KG1 (cell line): ENCODE data around the gene OR9A2.
A peak's percentile ranks its signal among the peaks of the same experiment; 100 is the strongest.
"Not testable (repeated sequence)": the region's sequence is repeated elsewhere in the genome, so short reads cannot be mapped to it uniquely, and the experiment has no call there.

Experiments used
- DNase-seq: peaks from one replicate; lab custom pipeline; 2025; lab: John Stamatoyannopoulos, UW

Gene OR9A2

DNA sequence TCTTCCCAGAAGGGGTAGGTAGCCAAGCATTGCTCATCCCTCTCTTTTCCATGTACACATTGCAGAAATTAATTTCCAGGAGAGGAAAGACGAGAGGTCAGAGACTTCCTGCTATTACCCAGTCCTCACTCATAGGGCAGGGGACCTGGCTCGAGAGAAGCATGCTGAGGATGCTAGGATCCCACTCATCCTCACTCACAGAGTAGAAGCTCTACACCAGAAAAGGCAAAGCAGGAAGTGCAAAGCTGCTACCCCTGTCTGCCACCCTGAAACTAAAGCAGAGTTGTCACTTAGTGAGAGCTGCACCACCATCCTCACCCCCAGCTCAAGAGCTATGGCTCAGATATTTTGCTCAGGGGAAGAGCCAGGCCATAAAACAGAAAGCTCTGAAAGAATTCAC is 9.9 kb downstream of the OR9A2 start:
- DNase-seq: no peak

DNA sequence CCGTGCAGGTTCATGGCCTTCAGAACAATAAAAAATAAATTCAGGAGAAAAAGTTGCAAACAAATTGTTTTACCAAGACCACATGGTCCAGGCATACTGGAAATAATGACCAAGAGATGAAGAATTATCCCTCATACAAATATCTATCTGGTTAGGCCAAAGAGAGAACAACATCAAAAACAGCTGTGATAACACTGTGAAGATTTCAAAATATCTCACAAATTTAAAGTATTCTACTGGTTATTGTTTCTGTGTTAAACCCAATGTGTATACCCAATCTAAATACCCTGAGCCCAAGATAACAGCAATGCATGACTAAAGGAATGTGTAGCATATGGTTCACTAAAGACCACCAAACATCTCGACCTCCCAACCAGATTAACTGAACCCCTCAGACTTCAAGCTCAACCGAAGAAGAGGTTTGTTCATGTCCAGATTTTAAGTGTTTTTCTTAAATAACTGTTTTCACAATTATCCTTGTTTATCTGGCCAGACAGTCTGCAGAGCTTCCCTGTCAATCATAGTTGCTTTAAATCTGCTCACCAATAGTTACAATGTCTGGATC is 10.9 kb downstream of the OR9A2 start:
- no peak for DNase-seq

DNA sequence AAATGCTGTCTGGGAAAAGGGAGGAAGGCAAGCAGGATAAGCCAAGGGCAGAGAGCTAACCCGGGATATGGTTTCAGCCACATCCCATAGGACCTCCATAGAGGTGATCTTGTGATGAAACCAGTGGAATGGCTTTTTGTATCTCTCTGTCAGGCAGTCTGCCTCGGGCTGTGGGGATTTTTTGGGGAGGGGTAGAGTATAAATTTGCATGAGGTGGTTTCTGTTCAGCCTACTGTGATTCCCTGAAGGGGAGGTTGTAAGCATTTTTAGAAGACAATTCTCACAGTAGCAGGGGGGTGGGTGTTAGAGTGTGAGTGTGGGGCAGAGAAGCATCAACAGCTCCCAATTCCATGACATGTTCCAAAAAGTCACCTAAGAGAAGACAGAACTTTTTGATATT is 11.8 kb downstream of the OR9A2 start:
- no peak for DNase-seq

DNA sequence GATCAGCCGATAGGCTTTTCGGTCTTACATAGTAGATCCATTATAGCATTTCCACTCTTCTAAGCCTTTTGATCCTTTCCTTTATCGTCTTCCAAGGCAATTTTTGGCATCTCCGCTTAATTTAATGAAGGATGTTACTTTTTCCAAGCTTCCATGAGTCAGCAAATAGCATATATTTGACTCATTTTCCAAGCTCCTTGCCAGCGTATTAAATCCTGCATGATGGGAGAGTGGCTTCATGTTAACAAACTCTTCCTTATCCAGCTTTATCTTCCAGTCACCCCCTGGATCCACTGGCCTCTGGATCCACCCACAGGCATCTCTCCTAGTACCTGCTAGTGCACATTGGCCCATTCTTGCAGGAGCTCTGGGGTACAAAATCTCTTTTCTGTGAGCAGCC is 13.0 kb downstream of the OR9A2 start:
- DNase-seq: no peak

DNA sequence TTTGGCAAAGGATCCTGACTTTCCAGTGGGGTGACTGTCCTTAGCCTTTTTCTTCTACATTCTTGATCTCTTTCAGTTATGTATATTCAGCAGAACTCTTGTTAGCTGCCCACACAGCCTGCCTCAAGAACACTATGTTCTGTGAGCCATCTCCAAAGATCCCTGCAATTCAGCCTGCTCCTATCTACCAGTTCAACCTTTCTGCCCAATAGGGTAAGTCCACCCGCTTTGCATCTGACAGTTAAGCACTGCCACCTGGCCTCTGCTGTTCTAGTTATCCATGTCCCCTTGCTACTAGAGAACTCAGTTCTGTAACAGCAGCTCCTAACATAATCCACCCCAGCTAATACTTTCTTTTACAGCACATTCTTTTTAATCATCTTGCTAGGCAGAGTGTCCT is 13.5 kb downstream of the OR9A2 start:
- DNase-seq: no peak

DNA sequence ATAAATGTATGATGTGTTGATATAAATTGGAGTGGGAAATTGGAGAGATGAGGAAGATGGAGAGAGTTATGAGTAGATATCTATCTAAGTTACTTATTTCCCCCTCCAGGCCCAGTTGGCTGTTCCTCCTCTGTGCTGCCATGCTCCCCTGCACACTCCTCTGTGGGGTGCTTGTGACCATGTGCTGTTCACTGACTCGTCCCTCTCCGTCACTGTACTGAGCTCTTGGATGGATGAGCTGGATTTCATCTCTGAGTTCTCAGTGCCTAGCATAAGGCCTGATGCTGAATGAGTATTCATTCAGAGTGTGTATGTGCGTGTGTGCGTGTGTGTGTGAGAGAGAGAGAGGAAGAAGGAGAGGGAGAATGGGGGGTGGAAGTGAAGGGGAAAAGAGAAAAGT is 14.5 kb downstream of the OR9A2 start:
- DNase-seq: no peak

DNA sequence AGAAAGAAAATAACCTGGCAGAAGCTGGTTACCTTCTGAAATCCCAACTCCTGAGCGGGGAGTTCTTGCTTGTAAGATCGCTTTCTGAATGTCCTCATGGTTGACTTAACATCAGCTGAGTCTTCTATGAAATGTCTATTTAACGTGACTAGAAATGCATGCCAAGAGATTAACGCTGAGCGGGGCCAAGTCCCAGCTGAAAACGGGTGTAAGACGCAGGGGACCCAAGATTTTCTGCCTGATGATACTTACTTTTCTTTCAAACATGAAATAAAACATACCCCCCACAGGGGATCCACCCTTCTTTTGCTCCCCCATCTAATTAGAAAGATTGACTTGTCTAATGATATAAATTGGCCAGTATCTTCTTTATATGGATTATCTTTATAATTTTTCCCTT is 14.9 kb downstream of the OR9A2 start:
- no peak for DNase-seq

DNA sequence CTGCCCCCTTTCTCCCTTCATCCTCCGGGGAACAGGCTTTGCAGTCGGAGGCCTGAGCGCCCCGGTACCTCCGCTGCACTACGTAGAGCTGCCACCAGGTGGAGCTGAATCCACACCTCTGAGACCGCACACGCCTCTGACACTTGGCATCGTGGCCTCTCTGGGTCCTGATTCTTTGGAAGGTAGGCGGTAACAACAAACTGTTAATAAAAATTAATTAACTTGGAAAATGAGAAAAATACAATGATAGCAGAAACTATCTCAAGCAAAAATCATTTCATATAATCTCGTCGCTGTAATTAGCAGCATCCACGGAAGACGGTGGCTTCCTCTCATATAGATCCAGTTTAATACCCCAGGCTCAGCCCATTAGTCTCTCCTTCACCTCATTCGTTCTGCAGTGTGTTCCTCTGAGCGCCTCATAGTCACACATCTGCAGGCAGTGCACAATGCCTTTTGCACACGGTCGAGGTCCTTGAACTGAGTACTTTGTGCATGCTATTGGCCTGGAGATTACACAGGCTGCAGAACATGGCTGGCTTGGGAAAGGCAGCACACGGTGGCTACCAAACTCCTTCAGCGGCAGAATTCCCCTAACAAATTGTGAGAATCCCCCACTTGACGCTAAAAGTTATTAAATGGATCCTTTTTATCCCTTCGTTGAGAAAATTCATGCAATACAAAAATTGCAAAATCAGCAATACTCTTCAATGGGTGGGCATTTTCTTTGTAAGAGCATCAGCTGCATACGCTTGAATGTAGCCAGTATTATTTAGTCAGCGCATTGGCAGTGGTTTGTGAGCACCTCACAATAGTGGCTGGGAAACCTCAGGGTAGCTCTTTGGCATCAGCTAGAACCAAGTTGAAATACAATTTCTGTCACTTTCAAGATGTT is 18.7 kb downstream of the OR9A2 start:
- peak; percentile 37 for DNase-seq

DNA sequence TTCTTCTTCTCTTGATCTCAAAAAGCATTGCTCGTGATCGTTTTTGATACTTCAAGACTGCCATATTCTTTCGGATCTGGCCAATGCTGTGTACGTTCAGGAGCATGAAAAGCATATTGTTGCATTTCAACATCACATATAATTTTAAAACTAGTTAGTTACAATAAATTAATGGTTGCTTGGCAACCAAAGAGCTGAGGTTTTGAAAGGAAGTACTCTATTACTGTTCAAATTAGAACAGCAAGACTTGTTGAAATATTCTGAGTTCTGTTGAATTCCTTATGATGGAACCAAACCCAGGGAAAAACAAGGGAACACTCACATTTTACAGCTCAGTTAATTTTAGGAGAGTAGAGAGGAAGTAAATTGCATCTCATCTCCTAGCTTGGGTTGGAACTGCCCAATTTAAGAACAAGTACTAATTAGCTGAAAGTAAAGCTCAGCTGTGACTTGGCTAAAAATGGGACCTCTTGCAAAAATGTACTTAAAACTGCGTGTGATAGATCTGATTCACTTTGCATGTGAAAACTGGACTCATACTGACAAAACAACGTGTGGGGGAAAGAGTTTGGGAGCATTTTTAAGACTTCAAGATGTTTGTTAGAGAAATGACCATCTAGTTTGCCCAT is 21.2 kb downstream of the OR9A2 start:
- DNase-seq: no peak

DNA sequence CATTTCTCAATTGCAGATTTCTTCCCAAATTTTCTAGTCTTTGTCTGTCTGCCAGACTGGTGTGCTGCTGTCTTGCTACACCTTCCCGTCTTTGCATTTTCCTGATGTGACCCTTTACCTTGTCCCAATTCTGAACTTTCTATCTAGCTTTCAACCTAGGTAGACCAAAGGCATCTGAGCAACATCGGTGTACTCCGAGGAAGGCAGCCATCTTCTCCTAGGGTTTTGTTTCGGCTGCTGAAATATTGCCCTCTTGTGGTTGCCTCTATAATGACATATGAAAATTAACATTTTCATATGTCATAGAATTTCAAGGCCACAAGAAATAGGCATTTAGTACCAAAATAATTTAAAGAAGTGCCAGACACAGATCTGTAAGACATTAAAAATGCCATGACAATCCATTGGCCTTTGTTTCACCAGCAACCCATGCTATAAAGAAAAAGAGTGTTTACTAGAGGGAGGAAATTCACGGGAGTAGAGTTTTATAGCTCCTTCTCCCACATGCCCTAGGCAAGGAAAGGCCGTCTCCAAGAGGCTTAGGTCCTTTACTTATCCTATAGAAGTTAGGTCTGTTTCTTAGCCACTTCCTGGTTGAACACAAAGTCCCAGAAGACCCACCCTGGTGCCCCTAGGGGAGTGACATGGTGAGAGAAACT is 23.4 kb downstream of the OR9A2 start:
- DNase-seq: no peak

DNA sequence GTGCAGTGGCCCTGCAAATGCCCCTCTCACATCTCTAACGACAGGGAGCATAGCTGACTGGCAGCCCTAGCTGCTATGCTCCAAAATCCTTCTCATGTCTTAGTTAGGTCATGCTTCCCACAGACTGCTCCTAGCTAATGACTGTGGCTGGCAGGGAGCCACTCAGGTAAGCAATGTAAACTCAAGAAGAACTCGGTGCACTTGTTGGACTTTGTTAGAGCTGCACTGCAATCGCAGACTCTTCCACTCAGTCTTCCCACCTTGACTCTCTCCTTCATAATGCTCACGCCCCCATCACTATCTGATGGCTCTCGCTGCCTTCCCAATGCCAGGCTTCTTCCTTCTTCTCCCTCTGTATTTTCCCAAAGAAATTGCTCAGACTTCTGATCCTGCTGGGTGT is 24.0 kb downstream of the OR9A2 start:
- no peak for DNase-seq

DNA sequence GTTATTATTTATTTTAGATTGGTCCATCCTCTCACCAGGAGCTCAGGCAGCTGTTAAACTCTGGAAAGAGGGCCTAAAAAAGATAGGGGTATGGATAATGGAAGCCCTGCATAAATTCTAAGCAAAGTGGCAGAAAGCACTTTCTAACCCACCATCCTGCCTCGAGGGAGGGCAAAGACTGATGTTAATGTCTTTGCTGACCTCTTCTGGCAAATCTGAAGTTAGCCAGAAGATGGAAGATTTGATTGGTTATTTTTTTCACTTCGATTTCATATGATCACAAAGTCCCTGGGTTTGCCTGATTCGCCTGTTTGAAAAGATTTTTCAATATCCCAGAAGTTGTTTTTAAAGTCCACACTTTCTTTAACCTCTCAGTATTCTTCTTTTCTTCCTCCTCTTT is 24.8 kb downstream of the OR9A2 start:
- DNase-seq: no peak

DNA sequence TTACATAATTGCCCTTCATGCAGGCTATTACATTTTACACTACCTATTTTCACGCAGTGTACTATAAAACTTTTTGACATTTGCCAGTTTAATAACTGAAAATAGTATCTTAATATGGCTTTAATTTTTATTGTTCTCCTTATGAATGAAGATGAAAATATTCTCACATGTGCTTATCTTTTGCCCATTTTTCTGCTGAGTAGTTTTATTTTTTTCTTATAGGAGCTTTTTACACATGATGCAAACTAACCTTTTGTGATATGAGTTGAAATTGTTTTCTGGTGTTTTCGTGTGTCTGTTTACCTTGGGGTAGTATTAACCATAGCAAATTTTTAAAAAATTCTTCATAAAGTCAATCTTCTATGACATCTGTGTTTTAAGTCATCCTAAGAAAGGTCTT is 26.3 kb downstream of the OR9A2 start:
- no peak for DNase-seq

DNA sequence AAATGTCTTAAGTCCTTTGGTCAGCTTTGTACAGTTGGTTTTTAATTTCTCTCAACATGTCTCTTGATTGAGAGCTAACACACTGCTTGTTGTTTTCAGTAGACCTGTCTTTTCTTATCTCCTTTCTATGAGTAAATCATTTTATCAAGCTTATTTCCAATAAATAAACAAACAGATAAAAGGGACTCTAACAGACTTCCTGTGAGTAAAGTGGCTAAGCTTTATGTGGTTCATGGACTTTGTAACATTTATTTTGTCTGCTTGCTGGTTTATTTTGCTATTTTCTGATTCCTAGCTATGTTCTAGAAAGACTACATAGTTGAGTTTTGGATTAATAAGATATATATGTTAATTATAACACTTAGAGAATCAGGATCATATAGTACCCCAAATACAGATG is 27.1 kb downstream of the OR9A2 start:
- DNase-seq: no peak

DNA sequence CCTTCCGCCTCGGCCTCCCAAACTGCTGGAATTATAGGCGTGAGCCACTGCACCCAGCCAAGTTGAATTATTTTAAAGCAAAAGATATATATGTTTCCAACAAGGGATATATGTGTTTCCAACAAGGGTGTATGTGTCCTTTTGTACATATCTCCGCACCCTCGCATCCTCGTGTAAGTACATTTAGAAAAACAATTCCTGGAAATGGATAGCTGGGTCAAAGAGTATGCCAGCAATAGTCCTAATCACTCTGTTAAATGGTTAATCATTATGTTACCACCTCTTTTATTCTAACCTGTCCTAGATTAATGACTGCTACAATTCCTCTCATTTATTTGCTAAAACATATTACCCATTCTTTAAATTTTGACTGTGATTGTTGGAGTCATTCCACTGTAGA is 28.0 kb downstream of the OR9A2 start:
- DNase-seq: no peak

DNA sequence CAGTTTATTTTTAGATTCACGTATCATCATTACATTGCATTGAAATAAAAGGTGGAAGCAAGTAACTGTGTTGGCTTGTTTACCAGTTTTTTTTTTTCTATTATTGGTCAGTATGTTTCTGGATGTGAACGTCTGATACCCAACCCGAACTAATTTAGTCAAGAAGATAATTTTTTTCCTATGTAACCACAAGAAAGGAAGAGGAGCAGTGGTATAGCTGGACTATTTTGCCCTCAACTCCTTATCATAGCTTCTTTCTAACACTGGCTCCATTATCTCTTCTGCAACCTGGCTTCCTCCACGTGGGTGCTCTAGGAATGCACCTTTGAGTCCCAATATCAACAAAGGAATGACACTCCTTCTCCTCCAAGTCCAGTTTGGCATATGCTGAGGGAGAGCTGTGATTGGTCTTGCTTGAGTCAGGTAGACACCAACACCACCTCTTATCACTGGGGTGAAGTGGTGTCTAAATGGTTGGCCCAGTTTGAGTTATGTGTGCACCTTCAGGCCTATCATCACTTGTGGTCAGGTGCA is 29.4 kb downstream of the OR9A2 start:
- no peak for DNase-seq

DNA sequence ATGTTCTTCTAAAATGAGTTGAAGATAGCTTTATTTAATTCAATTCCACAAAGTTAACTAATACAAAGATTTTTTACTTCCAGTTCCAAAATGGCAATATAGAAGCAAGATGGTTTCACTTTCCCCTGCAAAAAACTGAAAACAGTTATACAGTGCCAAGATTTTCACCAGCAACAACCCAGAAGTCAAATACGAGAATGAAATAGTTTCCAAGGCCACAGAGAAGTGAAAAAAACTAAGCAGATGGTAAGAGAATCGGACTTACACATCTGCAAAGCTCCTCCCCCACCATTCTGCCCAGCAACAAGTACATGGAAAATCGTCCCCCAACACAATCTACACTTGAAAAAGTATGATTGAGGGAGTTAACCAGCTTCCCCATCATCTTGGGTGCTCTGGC is 34.5 kb downstream of the OR9A2 start:
- DNase-seq: no peak

DNA sequence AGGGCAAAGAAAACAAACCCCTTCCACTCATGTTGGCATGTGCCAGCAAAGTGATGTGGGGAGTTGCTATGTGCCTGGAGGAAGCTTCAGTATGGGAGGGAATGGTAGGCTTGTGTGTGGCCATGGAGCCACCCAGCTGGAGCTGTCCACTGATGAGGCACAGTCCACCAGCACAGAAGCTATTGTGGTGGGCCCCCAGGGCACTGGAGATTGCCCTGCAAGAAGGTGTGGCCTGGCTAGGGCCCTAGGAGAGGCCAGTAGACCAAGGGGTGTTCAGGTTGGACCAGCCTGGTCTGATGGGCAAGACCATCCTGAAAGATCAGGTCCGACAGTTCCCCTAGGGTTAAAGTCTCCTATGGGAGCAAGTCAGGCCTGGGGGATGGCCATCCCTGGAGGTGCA is 42.6 kb downstream of the OR9A2 start:
- DNase-seq: no peak

DNA sequence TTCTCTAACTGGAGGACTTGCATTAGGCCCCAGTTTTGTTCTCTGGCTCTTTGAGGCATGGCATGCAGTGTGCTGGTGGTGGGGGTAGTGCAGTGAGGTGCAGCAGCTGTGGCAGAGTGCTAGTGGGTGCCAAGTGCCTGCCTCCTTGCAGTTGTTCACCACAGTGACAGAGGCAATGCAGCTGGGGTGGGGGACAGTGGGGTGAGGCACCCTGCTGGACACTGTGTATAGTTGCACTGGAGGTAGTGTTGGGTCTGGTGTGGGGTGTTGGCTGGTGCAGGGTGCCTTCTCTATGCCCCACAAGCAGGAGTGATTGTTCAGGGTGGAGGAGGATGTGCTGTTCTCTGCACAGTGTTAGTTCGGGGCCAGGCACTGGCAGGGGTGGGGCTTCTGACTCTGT is 43.1 kb downstream of the OR9A2 start:
- DNase-seq: no peak

DNA sequence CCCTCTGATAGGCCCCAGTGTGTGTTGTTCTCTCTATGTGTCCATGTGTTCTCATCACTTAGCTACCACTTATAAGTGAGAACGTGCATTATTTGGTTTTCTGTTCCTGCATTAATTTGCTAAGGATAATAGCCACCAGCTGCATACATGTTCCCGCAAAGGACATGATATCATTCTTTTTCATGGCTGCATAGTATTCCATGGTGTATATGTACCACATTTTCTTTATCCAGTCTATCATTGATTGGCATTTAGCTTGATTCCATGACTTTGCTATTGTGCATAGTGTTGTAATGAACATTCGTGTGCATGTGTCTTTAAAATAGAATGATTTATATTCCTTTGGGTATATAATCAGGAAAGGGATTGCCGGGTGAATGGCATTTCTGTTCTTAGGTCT is 48.5 kb downstream of the OR9A2 start:
- DNase-seq: not testable (repeated sequence)
